GM12874 (cell line): ENCODE data around the gene MICALL2.

Experiments used
- CTCF ChIP-seq: IDR thresholded peaks from 2 replicates; pipeline ENCODE4 v1.5.1; 2011; ENCODE audit warnings: low read depth, mild to moderate bottlenecking, control low read depth, low read length, moderate library complexity; ENCODE audit not compliant: insufficient read depth

Gene MICALL2

DNA sequence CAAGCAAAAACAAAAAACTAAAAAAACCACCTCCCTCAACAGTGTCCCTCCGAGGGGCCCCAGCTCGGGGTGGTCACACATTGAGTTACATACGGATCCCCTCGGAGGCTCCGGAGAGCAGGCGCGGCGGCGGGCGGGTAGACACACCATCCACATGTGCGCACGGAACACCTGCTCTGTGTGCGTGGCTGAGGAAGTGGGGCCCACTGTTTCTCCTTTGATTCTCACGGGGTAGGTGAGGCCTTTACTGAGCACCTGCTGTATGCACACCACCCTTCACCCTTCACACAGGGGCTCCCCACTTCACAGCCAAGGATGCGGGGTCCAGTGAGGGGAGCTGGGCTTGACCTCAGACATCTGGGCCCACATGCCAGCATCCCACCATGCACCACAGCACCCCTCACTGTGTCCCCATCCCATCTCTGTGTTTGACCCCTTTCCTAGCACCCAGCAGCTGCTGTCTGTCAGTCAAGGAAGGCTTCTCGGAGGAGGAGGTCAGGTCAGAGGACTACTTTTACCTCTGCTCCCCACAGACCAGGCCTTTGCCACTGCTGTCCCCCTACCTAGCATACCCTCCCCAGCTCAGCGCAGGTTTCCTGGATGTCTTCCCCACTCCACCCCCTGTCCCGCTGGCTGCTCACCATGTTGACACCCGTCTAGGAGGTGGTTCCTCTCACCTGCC lies 71.1 kb downstream of the MICALL2 start:
- no peak for TF ChIP-seq CTCF

DNA sequence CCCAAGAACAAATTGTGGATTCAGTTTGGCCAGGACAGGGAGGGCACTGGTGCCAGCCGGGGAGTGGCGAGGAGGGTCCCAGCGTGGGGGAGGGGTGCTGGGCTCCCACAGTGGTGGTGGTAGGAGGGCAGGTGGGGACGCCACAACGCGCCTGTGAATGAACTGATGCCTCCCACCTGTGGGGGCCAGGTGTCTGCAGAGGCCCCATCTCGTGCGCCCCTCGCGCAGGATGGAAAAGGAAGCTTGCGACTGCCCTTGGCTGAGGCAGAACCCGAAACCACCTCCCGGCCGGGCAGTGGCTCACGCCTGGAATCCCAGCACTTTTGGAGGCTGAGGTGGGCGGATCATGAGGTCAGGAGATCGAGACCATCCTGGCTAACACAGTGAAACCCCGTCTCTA lies 72.0 kb downstream of the MICALL2 start:
- TF ChIP-seq CTCF, result no peak

DNA sequence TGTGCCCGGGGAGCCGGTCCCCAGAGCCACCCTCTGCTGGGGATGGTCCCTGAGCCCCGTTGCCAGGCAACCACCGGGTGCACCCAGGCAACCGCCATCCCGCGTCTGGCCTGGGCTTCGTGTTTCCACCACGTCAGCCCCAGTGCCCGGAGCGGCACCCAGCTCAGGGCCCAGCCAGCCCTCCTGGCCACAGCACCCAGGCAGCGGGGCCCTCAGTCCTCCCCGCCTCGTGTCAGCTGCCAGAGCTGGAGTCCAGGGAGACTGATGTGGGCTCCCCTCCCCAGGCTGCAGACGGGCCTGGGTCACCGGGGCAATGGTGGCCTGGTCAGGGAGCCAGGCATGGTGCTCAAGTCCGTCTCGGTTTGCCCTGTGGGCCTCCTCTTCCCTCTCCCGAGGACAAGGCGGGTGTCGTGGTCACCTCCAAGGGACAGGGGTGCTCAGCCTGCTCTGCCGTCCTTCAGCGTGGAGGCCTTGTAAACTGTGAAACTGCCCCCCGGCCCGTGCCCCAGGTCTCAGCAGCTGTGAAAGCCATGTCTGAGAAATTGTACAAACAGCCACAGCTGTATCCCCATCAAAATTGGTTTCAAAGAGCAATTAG lies 72.5 kb downstream of the MICALL2 start:
- no peak for TF ChIP-seq CTCF

DNA sequence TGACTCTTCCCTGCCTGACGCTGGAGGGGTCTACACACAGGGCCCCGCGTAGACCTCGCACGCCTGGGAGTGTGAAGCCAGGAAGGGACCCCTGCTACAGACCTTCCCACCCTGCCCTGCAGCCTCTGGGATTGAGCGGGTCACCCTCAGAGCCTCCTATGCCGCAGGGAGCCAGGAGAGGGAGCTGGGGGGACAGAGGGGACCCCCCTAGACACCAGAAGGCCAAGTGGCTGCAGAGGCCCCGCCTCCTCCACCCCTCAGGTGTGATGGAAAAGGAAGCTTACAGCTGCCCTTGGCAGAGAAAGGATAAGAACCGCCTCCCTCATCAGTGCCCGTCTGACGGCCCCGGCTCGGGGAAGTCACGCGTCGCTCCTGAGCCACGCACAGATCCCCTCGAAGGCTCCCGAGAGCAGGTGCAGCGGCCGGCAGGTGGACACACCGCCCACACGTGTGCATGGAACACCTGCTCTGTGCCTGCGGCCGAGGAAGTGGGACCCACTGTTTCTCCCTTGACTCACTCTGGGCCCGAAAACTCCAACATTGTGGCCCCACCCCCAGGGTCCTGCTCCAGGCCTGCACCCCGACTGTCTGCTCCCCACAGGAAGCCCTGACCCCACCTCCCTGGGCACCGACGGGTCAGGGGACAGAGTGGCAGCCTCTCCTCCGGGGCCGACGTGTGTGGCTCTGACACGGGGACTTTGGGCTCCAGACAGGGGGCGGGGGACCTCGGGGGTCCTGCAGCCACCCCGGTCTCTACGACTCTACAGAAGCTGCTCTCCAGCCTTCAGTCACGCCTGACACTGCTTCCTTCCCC lies 73.3 kb downstream of the MICALL2 start:
- no peak for TF ChIP-seq CTCF

GRCh38 chr7:1385086-1385808 lies 74.0 kb downstream of the MICALL2 start:
- no peak for TF ChIP-seq CTCF
